Muscle of leg (tissue), 11 donors: ENCODE results near the gene ABCE1. TPM values are rescaled to one million over a fixed set of nuclear protein-coding genes. Genes with fewer than 3 reads are reported as not detected.

ENCODE experiments used
- DNase-seq: peaks from one replicate; pipeline ENCODE4 v3.0.0; 2013
- H3K27ac ChIP-seq: one replicate; pipeline ENCODE4 v1.5.1; 2013; ENCODE audit warnings: mild to moderate bottlenecking, low read length, control low read depth
- H3K27me3 ChIP-seq: one replicate; pipeline ENCODE4 v1.6.1; 2013; ENCODE audit warnings: low read length; ENCODE audit not compliant: control insufficient read depth, insufficient read depth
- H3K36me3 ChIP-seq: one replicate; pipeline ENCODE4 v1.6.1; 2013; ENCODE audit warnings: low read length; ENCODE audit not compliant: control insufficient read depth, insufficient read depth
- H3K4me1 ChIP-seq: one replicate; pipeline ENCODE4 v1.6.1; 2013; ENCODE audit warnings: low read length; ENCODE audit not compliant: control insufficient read depth, insufficient read depth
- H3K4me3 ChIP-seq: one replicate; pipeline ENCODE4 v1.5.1; 2013; ENCODE audit warnings: low read length, control low read depth
- H3K9me3 ChIP-seq: replicated peaks from 2 replicates; pipeline ENCODE4 v1.6.1; 2013; ENCODE audit warnings: low read depth, low read length; ENCODE audit not compliant: control insufficient read depth
- WGBS: methylation state at CpG from one replicate; pipeline ENCODE4 v1.1.5; 2013; ENCODE audit warnings: missing lambda C conversion rate; ENCODE audit not compliant: insufficient coverage; 5-methylcytosine and 5-hydroxymethylcytosine counted together
- polyA plus RNA-seq, 8 donors: library from polyadenylated mRNA; unstranded; fragments of 120-200 nt; gene quantifications; one replicate each; pipeline versions ENCODE4 v1.2.1 to v1.2.3, GENCODE V29; 2013; ENCODE audit warnings: inconsistent platforms in 1 of 8, low replicate concordance in 1 of 8; ENCODE audit not compliant: insufficient read length in 8 of 8, insufficient read depth in 1 of 8
- total RNA-seq: library from RNA; stranded (reverse); fragments of 120-200 nt; gene quantifications from one replicate; pipeline ENCODE4 v1.2.4, GENCODE V29; 2013

Gene ABCE1
- total and polyA plus RNA-seq, 9 donors: 40.4 to 80.6 (median 55.7) TPM

DNA sequence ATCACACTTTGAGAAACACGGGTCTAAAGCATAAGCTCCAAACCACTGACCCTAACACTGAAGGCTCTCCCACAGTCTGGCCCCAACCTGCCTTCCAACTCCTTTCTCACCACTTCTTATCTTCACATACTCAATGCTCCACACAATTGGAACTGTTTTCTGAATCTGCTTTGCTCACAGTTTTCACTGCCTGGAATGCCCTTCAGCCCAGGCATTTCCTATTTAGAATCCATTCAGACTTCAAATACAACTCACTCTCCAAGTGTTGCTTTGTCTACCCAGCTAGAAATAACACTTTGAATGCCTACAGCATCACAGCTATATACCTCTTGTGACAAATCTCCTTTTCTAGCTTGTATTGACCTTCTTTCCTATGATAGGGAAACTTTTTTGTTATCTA, 72.1 kb downstream of the ABCE1 start:
- no peaks in the 10 kb centered on the region for H3K27me3 ChIP-seq
- H3K9me3 ChIP-seq: no peaks in the 10 kb centered on the region
- no peak for DNase-seq
- H3K4me1 ChIP-seq: no peaks in the 10 kb centered on the region
- peaks cover 21% of the 10 kb centered on the region for H3K36me3 ChIP-seq
- no peak overlapping the region for H3K4me3 ChIP-seq
- no peak overlapping the region for H3K27ac ChIP-seq
- WGBS: 100% methylated on average over 1 of the region's 1 CpG

DNA sequence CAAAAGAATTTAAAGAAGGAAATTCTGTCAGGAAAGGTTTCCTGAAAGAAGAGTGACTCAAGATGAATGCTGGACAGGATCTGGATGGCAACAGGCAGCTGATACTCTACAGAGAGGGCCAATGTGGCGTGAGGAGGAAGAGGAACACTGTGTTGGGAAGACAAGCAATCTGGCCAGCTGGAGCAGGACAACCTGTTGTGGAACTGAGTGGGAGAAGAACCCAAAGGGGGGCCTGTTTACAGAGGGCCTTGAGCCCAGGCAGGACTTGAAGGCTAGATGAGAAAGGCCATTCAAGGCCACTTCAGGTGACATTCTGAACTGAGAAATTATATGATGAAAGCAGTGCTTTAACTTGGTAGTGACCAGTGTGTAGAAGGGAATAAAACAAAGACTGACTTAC, 73.8 kb downstream of the ABCE1 start:
- H3K27me3 ChIP-seq: no peaks in the 10 kb centered on the region
- H3K9me3 ChIP-seq: no peaks in the 10 kb centered on the region
- H3K4me1 ChIP-seq: peaks cover 6% of the 10 kb centered on the region
- no peak overlapping the region for H3K4me3 ChIP-seq
- H3K27ac ChIP-seq: no peak overlapping the region
- peaks cover 21% of the 10 kb centered on the region for H3K36me3 ChIP-seq
- 83% methylated on average over 1 of the region's 1 CpG for WGBS
- DNase-seq: no peak

DNA sequence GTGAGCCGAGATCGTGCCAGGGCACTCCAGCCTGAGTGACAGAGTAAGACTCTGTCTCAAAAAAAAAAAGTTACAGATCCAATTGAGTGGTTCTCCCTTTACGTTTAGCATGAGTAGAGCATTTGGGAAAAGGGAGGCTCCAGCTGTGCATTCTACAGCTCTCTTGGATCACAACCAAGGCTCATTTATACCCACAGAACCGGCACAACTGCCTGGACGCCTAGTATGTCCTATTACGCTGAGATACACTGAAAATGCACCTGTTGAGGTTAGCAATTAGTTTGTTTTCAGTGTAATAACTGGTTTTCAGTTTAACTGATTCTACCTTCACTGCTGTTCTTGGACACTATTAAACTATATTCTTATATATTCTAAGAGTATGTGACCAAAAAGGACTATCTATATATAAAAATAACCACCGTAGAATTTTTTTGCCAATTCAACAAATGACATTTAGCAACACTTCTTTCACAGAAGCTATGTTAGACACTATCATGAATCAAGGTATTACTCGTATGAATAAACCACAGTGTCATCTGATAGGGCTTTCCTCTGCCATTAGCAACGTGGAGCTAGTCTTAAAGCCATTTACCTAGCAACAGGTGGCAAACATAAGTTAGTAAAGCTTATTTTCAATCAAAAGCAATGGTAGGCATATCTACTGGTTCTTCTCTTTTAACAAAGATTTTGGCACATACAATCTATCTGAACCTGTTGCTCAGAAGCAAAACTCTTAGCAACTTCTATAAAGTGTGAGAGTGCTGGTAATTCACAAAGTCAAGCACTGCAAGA, 78.7 kb downstream of the ABCE1 start:
- Histone ChIP-seq H3K27me3 (no peaks in the 10 kb centered on the region), H3K36me3 (peaks cover 5% of the 10 kb centered on the region), H3K4me1 (peaks cover 14% of the 10 kb centered on the region), H3K27ac (peak overlapping the region; percentile 97), H3K9me3 (no peaks in the 10 kb centered on the region), H3K4me3 (no peak overlapping the region)
- DNase-seq: peak; percentile 36
- WGBS: 100% methylated on average over 1 of the region's 9 CpGs

DNA sequence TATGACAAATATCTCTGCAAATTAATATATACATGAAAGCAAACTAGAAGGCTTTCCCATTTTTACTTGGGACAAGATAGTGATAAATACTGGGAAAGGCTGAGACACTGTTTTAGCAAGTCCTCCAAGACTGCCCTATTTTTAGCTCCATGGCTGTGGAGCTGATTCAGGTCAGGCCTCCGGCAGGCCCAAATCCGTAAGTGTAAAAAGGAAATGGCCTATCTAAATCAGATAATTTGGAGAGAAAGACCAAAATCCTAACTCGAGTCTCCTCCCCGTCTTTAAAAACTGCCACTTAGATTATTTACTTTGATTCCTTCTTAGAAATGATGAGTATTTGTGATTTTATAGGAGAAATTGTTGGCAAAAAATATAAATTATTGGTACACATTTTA, 79.4 kb downstream of the ABCE1 start:
- Histone ChIP-seq H3K4me1 (peaks cover 14% of the 10 kb centered on the region), H3K27ac (peak overlapping the region; percentile 97), H3K36me3 (peaks cover 5% of the 10 kb centered on the region), H3K4me3 (peak overlapping the region; percentile 87), H3K9me3 (no peaks in the 10 kb centered on the region), H3K27me3 (no peaks in the 10 kb centered on the region)
- WGBS: no CpG with 5 or more reads among the region's 4 CpGs
- peak; percentile 75 for DNase-seq

DNA sequence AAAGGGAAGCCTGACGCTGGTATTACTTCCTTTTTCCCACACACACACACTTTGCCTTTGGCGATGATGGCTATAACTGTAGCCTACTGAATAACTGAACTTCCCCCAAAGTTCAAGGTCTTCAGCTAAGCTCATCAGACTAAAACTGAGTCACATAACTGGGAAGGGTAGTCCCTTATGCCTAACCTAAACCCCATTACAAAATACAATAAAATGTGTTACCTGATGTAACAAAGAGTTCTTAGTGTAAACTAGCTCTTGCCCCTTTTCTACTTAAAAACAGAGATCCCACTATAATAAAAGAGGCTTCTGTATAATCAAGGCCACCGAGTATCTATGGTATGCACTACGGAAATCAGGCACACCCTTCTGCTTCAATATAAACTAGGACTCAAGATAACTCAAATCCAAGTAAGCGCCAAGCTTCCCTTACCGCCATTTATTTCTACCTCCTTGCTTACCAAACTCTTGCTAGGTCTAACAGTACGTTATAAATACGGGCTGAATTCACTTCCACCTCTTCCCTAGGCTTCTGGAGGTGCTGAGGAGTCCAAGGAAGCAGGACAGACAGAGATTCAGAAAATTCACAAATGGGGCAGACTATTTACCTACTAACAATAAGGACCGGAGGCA, 79.9 kb downstream of the ABCE1 start:
- H3K27me3 ChIP-seq: no peaks in the 10 kb centered on the region
- H3K4me1 ChIP-seq: peaks cover 14% of the 10 kb centered on the region

DNA sequence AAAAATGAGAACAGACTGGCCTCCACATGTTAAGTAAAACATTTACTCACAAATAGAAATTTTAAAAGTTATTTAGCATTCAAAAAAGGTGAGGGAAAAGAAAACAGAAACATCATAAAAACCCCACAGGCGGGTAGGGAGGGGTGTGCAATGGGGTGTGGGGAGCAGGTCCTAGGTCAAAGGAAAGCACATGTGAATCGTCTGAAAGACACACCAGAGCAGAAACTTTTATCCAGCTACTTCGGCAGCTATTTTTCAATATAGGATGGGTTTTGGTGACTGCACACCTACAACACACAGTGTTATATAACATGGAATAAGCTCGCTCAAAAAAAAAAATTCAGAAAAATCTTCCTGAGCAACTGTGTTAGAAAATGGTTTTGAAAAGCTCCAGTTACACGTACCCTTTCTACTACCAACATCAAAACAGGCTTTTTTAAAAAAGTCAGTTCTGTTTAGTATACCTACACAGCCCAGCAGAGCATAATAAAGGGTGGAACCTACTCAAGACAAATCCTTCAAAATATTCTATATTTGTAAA, 80.7 kb downstream of the ABCE1 start:
- Histone ChIP-seq H3K4me3 (peak overlapping the region; percentile 87), H3K27ac (peak overlapping the region; percentile 97), H3K36me3 (peaks cover 5% of the 10 kb centered on the region), H3K9me3 (no peaks in the 10 kb centered on the region), H3K4me1 (peaks cover 14% of the 10 kb centered on the region), H3K27me3 (no peaks in the 10 kb centered on the region)
- no peak for DNase-seq
- no CpG with 5 or more reads among the region's 5 CpGs for WGBS

More for the DNA sequence above, 79.9 kb downstream of the ABCE1 start:
- Histone ChIP-seq H3K4me3 (peak overlapping the region; percentile 87), H3K27ac (peak overlapping the region; percentile 97), H3K36me3 (peaks cover 5% of the 10 kb centered on the region), H3K9me3 (no peaks in the 10 kb centered on the region)
- peak; percentile 61 for DNase-seq
- WGBS: 33% methylated on average over 2 of the region's 9 CpGs

Other genes with a start within 250 kb of the ABCE1 start
- gene ANAPC10, start 115 bp upstream of the ABCE1 start, total RNA-seq: 28.8 TPM
- 10 to 100 TPM; 14.8 to 21.2 (median 17.3) TPM for gene ANAPC10, start 115 bp upstream of the ABCE1 start, polyA plus RNA-seq
- 43.8 TPM for gene OTUD4, start 82.3 kb downstream of the ABCE1 start, total RNA-seq
- 10 to 100 TPM; 47.2 to 86.4 (median 69.8) TPM for gene OTUD4, start 82.3 kb downstream of the ABCE1 start, polyA plus RNA-seq